GM23248 (cell line): Measurements from ENCODE around the gene AP1G2. TPM values are rescaled to one million over a fixed set of nuclear protein-coding genes. Genes with fewer than 3 reads are reported as not detected.

Experiments used
- DNase-seq: peaks from one replicate; pipeline ENCODE4 v3.0.0-alpha.2; 2015
- H2AFZ ChIP-seq: fragments of 200-600 bp; sonication (generic); 2 replicates; pipeline ENCODE4 v1.6.1; 2016; ENCODE audit warnings: antibody characterized with exemption
- H3F3A ChIP-seq: fragments of 200-600 bp; sonication (generic); 2 replicates; pipeline ENCODE4 v1.6.1; 2016; ENCODE audit warnings: mild to moderate bottlenecking, antibody characterized with exemption, mixed run types; ENCODE audit not compliant: insufficient read depth
- H3K27ac ChIP-seq: fragments of 200-600 bp; sonication (generic); 2 replicates; pipeline ENCODE4 v1.5.1; 2016; ENCODE audit warnings: mild to moderate bottlenecking
- H3K27me3 ChIP-seq: fragments of 200-600 bp; sonication (generic); replicated peaks from 2 replicates; pipeline ENCODE4 v1.6.1; 2016; ENCODE audit warnings: mild to moderate bottlenecking; ENCODE audit not compliant: insufficient read depth
- H3K36me3 ChIP-seq: fragments of 200-600 bp; sonication (generic); 2 replicates; pipeline ENCODE4 v1.6.1; 2016; ENCODE audit warnings: low read depth, mild to moderate bottlenecking
- H3K4me1 ChIP-seq: fragments of 200-600 bp; sonication (generic); 2 replicates; pipeline ENCODE4 v1.6.1; 2016; ENCODE audit warnings: mild to moderate bottlenecking; ENCODE audit not compliant: insufficient read depth
- H3K4me2 ChIP-seq: fragments of 200-600 bp; sonication (generic); one replicate; pipeline ENCODE4 v1.6.1; 2016; ENCODE audit warnings: mild to moderate bottlenecking; ENCODE audit not compliant: unreplicated experiment
- H3K4me3 ChIP-seq: fragments of 200-600 bp; sonication (generic); 2 replicates; pipeline ENCODE4 v1.5.1; 2016; ENCODE audit warnings: mild to moderate bottlenecking
- H3K79me2 ChIP-seq: fragments of 200-600 bp; sonication (generic); 2 replicates; pipeline ENCODE4 v1.6.1; 2016; ENCODE audit warnings: mild to moderate bottlenecking; ENCODE audit not compliant: insufficient read depth
- H3K9ac ChIP-seq: fragments of 200-600 bp; sonication (generic); 2 replicates; pipeline ENCODE4 v1.6.1; 2016; ENCODE audit warnings: mild to moderate bottlenecking
- H3K9me2 ChIP-seq: fragments of 200-600 bp; sonication (generic); 2 replicates; pipeline ENCODE4 v1.6.1; 2016; ENCODE audit warnings: mixed run types, mild to moderate bottlenecking, moderate library complexity; ENCODE audit not compliant: insufficient read depth
- H3K9me3 ChIP-seq: fragments of 200-600 bp; sonication (generic); one replicate; pipeline ENCODE4 v1.6.1; 2017; ENCODE audit warnings: low read depth
- H4K20me1 ChIP-seq: fragments of 200-600 bp; sonication (generic); 2 replicates; pipeline ENCODE4 v1.6.0; 2016; ENCODE audit not compliant: insufficient read depth
- EZH2 ChIP-seq: fragments of 200-600 bp; sonication (generic); IDR thresholded peaks from 2 replicates; pipeline ENCODE4 v1.6.1; 2018; ENCODE audit warnings: antibody characterized with exemption, mild to moderate bottlenecking; ENCODE audit not compliant: insufficient read depth, poor library complexity, severe bottlenecking
- EZH2phosphoT487 ChIP-seq: fragments of 200-600 bp; sonication (generic); IDR thresholded peaks from 2 replicates; pipeline ENCODE4 v1.6.1; 2018; ENCODE audit warnings: antibody characterized with exemption, moderate library complexity, mild to moderate bottlenecking, low read depth; ENCODE audit not compliant: insufficient read depth
- WGBS, 2 experiments: methylation state at CpG; one replicate each; pipeline ENCODE4 v1.1.6; 2015 to 2017; ENCODE audit warnings: low lambda C conversion rate in 2 of 2, low coverage in 1 of 2; ENCODE audit errors: missing lambda C conversion rate in 2 of 2; 5-methylcytosine and 5-hydroxymethylcytosine counted together
- in situ Hi-C: fragments of 300-500 bp; cut with MboI; formaldehyde crosslinking; loops from 2 replicates; pipeline ENCODE4 v1.15.0; 2020
- polyA plus RNA-seq: library from polyadenylated mRNA; unstranded; fragments of >200 nt; fragmentation: Nextera tagmentation; extraction: Ambion mirVana; gene quantifications from 2 replicates; pipeline ENCODE4 v1.2.1, GENCODE V29; 2016
- total RNA-seq: library from RNA; depleted of rRNA; stranded (reverse); fragments of >200 nt; shearing (Covaris generic); gene quantifications from 2 replicates; pipeline ENCODE4 v1.2.3, GENCODE V29; 2014; rRNA removed

AP1G2 gene
- total RNA-seq (3.9 and 13.7 TPM in 2 replicates), polyA plus RNA-seq (9.6 and 10.2 TPM in 2 replicates)

DNA sequence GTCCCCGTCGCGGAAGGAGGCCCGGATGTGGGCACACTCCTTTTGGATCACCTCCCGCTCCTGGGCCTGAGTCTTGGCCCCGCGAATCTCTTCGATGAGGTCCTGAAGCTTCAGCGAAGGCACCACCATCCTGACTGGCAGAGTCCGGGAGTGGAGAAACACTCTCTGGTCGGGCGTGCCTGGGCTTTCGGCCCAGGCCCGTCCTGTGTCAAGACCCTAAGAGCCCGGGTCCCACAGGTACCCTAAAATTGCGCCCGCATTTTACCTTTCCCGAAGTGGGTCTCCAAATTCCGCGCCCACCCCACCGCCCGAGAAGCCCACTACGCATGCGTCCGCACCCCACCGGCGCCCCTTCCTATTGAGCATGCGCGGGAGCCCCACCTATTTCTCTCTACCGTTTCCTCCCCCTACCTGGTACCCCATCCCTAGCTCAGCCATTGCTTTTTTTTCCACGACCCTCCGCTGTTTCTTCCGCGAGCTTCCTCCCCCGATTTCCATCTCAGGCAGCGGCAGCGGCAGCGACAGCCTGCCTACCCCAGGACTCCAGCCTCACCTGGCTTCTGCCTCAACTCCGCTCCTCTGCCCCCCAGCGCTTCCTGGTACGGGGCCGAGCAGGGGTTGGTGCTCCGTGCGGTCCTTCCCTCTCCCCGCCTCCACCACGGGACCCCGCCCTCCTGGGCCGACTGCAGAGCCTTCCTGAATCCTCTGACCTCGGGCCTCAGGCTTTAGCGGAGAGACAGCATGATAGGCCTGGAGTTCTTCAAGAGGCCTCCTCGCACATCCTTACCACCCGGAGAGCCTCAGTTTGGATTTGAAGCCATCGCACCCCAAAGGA lies at the start of gene AP1G2:
AP1G2 (minus strand) TSS at position 606 of the 835 bp plus-strand sequence; CDS start at position 129, 477 bp downstream.
- peak; percentile 64 for DNase-seq
- no peaks in the 10 kb centered on the region for H3K4me1 ChIP-seq
- TF ChIP-seq EZH2phosphoT487 (no peak), EZH2 (no peak)
- H3K36me3 ChIP-seq, result no peaks in the 10 kb centered on the region
- H3K79me2 ChIP-seq, result no peaks in the 10 kb centered on the region
- no peak within 1 kb of the TSS for H3K27ac ChIP-seq
- peak within 1 kb of the TSS; percentile 92 for H2AFZ ChIP-seq
- H3K27me3 ChIP-seq, result peaks cover under 1% of the 10 kb centered on the region
- 4 to 5% methylated on average over 44 to 53 of the region's 53 CpGs for WGBS, 2 experiments
- H3F3A ChIP-seq, result peaks cover 6% of the 10 kb centered on the region; the same call in 1 of the 2 replicates
- in situ Hi-C loops, result no loop called here
- peak within 1 kb of the TSS; percentile 96 for H3K4me2 ChIP-seq
- peak within 1 kb of the TSS; percentile 71 for H3K9ac ChIP-seq
- no peaks in the 10 kb centered on the region for H3K9me3 ChIP-seq
- peak within 1 kb of the TSS; percentile 81 for H3K4me3 ChIP-seq
- H4K20me1 ChIP-seq, result no peaks in the 10 kb centered on the region
- no peaks in the 10 kb centered on the region for H3K9me2 ChIP-seq

GRCh38 chr14:23615856-23616255 lies 48.3 kb upstream of the AP1G2 start:
- 20 to 22% methylated on average over 5 of the region's 5 CpGs for WGBS, 2 experiments
- H3K79me2 ChIP-seq, result no peaks in the 10 kb centered on the region

DNA sequence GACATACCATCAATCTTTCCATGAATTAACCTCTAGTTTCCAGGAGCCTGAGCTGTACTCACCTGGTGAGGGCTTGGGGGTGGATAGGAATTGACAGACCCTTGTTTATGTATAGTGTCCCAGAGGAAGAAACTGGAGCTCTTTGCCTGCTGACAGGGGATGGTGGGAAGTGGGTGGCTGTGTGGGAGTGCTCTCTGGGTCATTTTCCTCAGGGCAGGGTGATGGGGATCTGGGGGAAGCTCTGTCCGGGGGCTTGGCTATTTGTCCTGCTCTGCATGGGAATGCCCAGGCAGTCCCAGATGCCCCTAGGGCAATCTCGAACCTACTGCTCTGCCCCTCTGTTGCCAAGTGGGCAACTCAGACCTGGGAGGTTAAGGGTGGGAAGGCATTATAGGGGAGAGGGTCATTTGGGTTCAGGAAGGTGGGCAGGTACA lies 46.8 kb upstream of the AP1G2 start:
- peaks cover 22% of the 10 kb centered on the region for H3K27me3 ChIP-seq
- no peak for DNase-seq
- 14% methylated on average over 2 of the region's 2 CpGs for WGBS, 2 experiments

More at GRCh38 chr14:23615856-23616255, 48.3 kb upstream of the AP1G2 start:
- no peak for DNase-seq
- H3K9ac ChIP-seq, result no peak overlapping the region
- no peaks in the 10 kb centered on the region for H3F3A ChIP-seq
- H3K27me3 ChIP-seq, result peaks cover 18% of the 10 kb centered on the region
- no peak overlapping the region for H2AFZ ChIP-seq
- no peak overlapping the region for H3K4me2 ChIP-seq
- H3K9me2 ChIP-seq, result no peaks in the 10 kb centered on the region
- H3K4me1 ChIP-seq, result no peaks in the 10 kb centered on the region
- H3K36me3 ChIP-seq, result no peaks in the 10 kb centered on the region
- in situ Hi-C loops, result no loop called here
- no peak overlapping the region for H3K27ac ChIP-seq
- H4K20me1 ChIP-seq, result no peaks in the 10 kb centered on the region
- no peak overlapping the region for H3K4me3 ChIP-seq
- TF ChIP-seq EZH2phosphoT487 (no peak), EZH2 (no peak)
- no peaks in the 10 kb centered on the region for H3K9me3 ChIP-seq

DNA sequence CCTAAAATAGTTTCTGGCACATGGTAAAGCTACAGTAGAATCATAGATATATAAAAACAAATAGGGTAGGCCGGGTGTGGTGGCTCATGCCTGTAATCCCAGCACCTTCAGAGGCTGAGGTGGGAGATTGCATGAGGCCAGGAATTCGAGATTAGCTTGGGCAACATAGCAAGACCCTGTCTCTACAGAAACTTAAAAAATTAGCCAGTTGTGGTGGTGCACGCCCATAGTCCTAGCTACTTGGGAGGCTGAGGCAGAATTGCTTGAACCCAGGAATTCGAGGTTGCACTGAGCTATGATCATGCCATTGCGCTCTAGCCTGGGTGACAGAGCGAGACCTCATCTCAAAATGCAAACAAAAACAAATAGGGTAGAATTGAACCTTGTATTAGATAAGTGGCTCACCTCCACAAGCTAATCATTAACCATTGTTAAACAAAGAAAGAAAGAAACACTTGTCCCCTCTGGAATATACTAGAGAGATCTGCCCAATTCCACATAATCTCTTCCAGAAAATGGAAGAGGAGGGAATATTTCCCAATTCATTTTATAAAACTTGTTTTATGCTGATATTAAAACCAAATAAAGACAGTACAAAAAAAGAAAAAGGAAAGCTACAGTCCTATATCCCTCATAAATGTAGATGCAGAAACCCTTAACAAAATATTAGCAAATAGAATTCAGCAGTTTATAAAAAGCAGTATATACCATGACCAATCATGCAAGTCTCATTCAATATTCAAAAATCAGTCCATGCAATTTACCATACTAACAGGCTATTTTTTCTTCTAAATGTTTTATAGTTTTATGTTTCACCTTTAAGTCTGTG lies 45.9 kb upstream of the AP1G2 start:
- Histone ChIP-seq H3K9me2 (no peaks in the 10 kb centered on the region), H3K79me2 (no peaks in the 10 kb centered on the region), H3K27me3 (peaks cover 22% of the 10 kb centered on the region), H3K9me3 (no peaks in the 10 kb centered on the region), H4K20me1 (no peaks in the 10 kb centered on the region), H3K9ac (no peak overlapping the region), H2AFZ (no peak overlapping the region), H3K4me1 (no peaks in the 10 kb centered on the region), H3F3A (no peaks in the 10 kb centered on the region), H3K27ac (no peak overlapping the region), H3K4me2 (no peak overlapping the region), H3K36me3 (no peaks in the 10 kb centered on the region), H3K4me3 (no peak overlapping the region)
- in situ Hi-C loops, result no loop called here
- WGBS, 2 experiments, result 32 to 43% methylated on average over 6 of the region's 6 CpGs
- TF ChIP-seq EZH2, result no peak
- no peak for TF ChIP-seq EZH2phosphoT487
- DNase-seq, result no peak

More for the DNA sequence above, 46.8 kb upstream of the AP1G2 start:
- Histone ChIP-seq H3K27ac (no peak overlapping the region), H3K9ac (no peak overlapping the region), H3K36me3 (no peaks in the 10 kb centered on the region), H3F3A (no peaks in the 10 kb centered on the region), H3K4me3 (no peak overlapping the region), H3K79me2 (no peaks in the 10 kb centered on the region), H3K9me2 (no peaks in the 10 kb centered on the region), H3K9me3 (no peaks in the 10 kb centered on the region), H3K4me2 (no peak overlapping the region), H4K20me1 (no peaks in the 10 kb centered on the region), H2AFZ (no peak overlapping the region), H3K4me1 (no peaks in the 10 kb centered on the region)
- in situ Hi-C loops, result no loop called here
- no peak for TF ChIP-seq EZH2
- no peak for TF ChIP-seq EZH2phosphoT487
